NCI-H774 (cell line): ENCODE data around the gene P4HB.

ENCODE experiments used
- DNase-seq: peaks from one replicate; lab custom pipeline; 2025; lab: John Stamatoyannopoulos, UW

The P4HB gene

DNA sequence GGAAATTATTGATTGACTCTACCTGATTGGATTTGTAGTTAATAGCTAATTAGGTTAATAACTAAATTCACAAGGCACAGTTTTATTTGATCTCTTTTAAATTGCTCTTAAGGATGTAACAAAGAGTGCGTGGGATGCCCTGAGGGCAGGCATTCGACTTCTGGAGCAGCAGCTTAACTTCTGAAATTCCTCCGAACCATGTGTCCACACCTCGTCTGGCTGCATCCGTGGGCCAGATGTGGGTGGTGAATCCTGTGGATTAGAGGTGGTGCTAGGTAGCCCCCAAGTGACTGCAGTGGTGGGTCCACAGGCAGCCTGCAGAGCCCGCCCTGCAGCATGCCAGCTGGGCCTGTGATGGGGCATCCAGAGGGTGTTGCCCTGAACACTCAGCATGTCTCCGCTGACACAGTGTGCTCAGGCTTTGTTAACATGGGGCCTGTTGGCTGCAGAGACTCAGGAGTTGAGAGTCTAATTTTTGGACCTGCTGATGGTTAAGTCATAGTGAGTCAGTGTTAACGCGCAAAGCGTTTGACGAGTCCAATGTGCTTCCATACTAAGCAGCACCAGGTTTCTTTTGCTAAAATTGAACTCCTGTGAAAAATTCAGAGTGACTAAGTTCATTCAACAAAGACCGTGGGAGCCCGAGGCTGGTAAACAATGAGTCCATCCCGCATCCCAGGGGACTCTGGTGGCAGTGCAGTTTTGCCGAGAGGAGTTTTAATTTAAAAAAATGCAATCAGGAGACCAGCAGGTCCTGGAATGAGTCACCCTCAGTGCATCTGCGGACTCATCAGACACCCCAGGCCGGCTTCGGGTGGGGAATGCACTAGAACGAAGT is 37.9 kb upstream of the P4HB start:
- DNase-seq, result no peak

DNA sequence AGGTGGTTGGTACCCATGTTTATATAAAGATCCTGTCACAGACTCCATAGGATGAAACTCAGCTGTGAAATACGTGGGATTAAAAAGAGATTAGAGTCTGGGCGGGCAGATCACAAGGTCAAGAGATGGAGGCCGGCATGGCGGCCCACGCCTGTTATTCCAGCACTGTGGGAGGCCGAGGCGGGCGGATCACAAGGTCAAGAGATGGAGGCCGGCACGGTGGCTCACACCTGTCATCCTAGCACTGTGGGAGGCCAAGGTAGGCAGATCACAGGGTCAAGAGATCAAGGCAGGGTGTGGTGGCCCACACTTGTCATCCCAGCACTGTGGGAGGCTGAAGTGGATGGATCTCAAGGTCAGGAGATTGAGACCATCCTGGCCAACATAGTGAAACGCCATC is 35.1 kb upstream of the P4HB start:
- DNase-seq, result no peak

GRCh38 chr17:81891303-81891552 is 30.9 kb upstream of the P4HB start:
- DNase-seq, result no peak

GRCh38 chr17:81890447-81891302 is 30.3 kb upstream of the P4HB start:
- DNase-seq, result no peak

DNA sequence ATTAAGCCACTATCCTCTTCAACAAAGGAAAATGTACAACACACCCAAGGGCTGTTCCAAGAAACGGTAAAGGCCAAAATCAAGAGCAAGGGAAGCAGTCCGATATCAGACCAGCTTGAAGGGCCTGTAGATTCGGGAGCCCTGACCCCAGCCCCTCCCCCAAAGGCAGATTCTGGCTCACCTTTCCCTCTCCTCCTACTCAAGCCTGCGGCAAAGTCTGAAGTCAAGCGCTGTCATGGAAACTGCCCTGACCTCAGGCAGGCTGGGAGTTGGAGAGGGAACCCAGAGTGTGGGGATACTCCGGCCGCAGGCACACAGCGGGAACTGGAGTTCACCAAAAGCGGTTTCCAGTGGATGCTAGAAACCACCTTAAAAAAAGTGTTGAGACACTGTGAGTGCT is 29.3 kb upstream of the P4HB start:
- DNase-seq, result no peak

DNA sequence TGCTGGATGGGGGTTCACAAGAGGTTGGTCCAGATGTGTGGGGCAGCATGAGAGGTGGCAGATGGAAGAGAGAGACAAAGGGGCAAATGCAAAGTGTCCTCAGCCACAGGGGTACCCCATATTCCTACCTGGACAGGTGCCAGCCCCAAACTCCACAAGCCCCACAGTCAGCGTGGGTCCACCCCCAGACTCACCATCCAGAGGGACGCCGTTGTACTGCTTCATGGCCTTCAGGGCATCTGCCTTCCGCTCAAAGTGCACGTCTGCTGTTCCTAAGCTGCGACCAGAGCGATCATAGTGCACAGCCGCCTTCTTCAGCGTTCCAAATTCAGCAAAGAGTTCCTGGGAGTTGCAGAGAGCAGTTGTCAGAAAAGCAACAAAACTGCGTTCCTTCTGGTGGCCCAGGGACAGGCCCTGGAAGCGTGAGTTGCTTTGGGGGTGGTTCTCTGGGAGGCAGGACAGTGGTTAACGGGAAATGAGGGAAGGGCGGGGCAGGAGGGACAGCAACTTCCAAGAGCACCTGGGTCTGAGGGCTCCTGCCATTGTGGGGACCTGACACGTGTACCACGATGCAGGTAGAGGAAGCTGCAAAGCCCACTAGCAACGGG is 28.8 kb upstream of the P4HB start:
- DNase-seq, result no peak

GRCh38 chr17:81888105-81888987 is 28.0 kb upstream of the P4HB start:
- no peak for DNase-seq

DNA sequence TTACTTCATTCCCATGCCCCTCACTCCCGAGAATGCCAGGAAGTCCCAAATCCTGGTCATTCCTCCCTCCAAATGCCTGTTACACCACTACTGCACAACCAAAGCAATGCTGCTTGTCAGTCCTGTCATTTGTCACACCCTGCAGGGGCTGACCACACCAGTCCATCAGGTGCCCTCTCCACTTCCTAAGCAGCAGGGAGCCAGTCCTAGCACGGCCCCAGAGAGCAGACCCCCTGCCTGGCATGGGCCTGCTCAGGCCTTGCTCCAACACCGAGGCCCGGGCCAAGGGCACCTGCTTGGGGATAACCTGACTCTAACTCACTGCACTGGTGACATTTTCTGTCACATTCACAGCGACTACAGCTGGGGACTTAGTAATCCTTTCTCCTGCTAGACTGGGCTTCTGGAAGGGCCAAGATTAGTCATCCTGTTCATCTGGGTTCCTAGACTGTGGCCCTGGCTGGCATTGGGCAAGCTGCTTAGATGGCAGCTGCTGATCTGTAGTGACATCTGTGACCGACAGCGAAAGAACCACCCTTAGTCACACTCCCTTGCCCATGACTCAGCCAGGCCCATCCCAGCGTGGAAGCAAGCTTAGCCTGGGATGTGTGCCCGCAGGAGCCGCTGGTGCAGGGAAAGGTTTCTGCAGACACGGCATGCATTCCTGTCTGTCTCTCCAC is 25.7 kb upstream of the P4HB start:
- DNase-seq, result no peak

GRCh38 chr17:81885454-81885853 is 25.1 kb upstream of the P4HB start:
- no peak for DNase-seq

- DNase-seq, result no peak
Observed at GRCh38 chr17:81884968-81885367, 24.6 kb upstream of the P4HB start.

GRCh38 chr17:81884520-81884919 is 24.2 kb upstream of the P4HB start:
- DNase-seq, result no peak

DNA sequence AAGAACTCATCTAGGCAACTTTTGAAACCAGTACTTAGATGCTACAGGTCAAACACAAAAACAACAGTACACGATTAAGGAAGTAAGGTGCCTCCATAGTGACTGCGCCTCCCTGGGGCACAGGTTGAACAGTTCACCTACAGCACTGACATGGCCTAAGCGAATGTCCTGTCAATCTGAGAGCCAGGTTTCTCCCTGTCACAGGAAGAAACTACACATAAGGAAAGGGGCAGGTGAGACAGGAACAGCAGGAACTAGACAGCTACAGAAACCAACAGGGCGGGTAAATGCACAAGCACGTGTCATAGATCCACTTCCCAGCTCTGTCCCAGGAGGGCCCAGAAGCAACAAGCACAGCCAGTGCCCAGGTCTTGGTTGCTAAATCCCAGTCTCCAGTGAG is 18.8 kb upstream of the P4HB start:
- DNase-seq, result no peak

GRCh38 chr17:81878294-81878693 is 18.0 kb upstream of the P4HB start:
- no peak for DNase-seq

DNA sequence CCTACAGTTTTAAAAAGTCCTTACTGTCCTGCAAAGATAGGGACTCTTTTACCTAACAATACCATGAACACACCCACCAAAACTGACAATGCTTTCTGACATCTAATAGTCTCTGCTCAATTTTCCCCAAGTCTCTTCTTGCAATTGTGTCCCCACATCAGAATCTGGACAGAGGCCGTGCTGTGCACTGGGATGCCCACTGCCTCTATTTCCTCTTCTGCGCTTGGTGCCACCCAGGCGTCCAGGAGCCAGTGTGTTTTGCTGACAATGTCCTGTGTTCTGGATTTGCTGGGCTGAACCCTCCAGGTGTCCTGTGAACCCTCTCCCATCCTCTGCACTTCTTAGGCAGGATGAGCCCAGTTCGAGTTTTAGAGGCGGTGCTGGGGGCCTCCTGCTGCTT is 17.2 kb upstream of the P4HB start:
- no peak for DNase-seq

- DNase-seq, result peak; percentile 96
Observed at GRCh38 chr17:81871387-81872230, 11.3 kb upstream of the P4HB start.

- no peak for DNase-seq
Observed at GRCh38 chr17:81870981-81871386, 10.6 kb upstream of the P4HB start, which contains the start of gene ARHGDIA. TSS of gene ARHGDIA (minus strand) at chr17:81871337. CDS start at chr17:81869930, 1,407 bp downstream.

- no peak for DNase-seq
Observed at GRCh38 chr17:81870131-81870980, 10.0 kb upstream of the P4HB start.

DNA sequence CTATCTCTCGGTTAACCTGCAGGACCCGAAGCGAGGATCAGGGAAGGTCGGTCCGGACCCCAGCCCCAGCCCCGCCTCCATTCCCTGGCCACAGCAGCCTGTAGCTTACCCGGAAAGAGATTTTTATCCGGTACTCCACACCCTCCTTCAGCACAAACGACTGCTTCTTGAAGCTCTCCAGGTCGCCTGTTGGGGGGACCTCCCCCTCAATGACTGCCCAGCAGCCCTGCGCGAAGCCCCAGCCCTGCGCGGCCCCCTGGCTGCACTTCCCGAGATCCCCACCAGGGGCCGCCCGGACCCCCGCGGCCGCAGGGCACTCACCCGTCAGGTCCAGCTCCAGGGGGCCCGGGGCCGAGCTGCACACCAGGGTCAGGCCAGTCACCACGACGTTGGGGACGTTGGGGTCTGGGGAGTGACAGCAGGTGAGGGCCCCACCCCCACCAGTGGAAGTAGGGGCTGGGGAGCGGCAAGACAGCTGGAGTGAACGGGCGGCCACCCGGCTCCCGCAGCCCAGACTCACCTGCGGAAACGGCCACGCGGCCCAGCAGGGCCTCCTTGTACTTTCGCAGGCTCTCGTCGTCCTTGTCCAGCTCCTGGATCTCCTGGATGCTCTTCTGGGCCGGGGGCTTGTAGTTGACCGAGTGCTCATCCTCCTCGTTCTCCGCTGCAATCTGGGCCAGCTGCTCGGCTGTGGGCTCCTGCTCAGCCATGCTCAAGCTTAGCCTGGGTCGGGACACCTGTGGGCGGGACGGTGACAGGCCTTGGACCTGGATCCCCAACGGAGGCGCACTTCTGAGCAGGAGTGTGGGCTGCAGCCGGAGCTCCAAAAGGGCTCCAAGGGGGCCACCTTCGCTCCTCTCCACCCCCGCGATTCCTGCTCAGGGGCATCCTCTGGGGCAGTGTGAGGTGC is 9.1 kb upstream of the P4HB start:
- no peak for DNase-seq
